ENCODE data around the gene CHAMP1. TPM values are rescaled to one million over a fixed set of nuclear protein-coding genes. Genes with fewer than 3 reads are reported as not detected.

The CHAMP1 gene
- total RNA-seq, 1 experiment from 2014 or later, result 35.2 TPM

- H3K9ac ChIP-seq (ENCODE audit: low read length), result no peak overlapping the region
Observed at GRCh38 chr13:114285166-114285808, 29.0 kb upstream of the CHAMP1 start.

GRCh38 chr13:114286808-114287207, 27.5 kb upstream of the CHAMP1 start:
- no peak overlapping the region for H3K4me3 ChIP-seq (ENCODE audit: low read length)
- H3K9me3 ChIP-seq (ENCODE audit: low read length), result no peaks in the 10 kb centered on the region
- peaks cover 24% of the 10 kb centered on the region; the same call in 1 of the 2 replicates for H3K36me3 ChIP-seq (ENCODE audit: insufficient read depth, low read length)
- H3K4me1 ChIP-seq (ENCODE audit: low read length), result peaks cover 6% of the 10 kb centered on the region
- DNase-seq, result no peak
- H3K4me2 ChIP-seq (ENCODE audit: low read depth, low read length, poor library complexity, severe bottlenecking), result no peak overlapping the region
- H3K79me2 ChIP-seq (ENCODE audit: low read length), result peaks cover 49% of the 10 kb centered on the region
- H3K27ac ChIP-seq (ENCODE audit: low read length), result no peak overlapping the region
- no peaks in the 10 kb centered on the region for H3K27me3 ChIP-seq (ENCODE audit: low read length)
- H3K9me2 ChIP-seq (replicated peaks; ENCODE audit: insufficient read depth, low read length), result no peaks in the 10 kb centered on the region
- H4K20me1 ChIP-seq (ENCODE audit: insufficient read depth, low read depth, low read length), result no peaks in the 10 kb centered on the region; the same call in 1 of the 2 replicates
- no peak overlapping the region for H3K9ac ChIP-seq (ENCODE audit: low read length)
- H2AFZ ChIP-seq (ENCODE audit: low read length), result no peak overlapping the region

More at GRCh38 chr13:114285166-114285808, 29.0 kb upstream of the CHAMP1 start:
- Histone ChIP-seq H3K9me3 (ENCODE audit: low read length) (no peaks in the 10 kb centered on the region), H4K20me1 (ENCODE audit: insufficient read depth, low read depth, low read length) (no peaks in the 10 kb centered on the region; the same call in 1 of the 2 replicates), H2AFZ (ENCODE audit: low read length) (no peak overlapping the region), H3K27me3 (ENCODE audit: low read length) (no peaks in the 10 kb centered on the region), H3K4me1 (ENCODE audit: low read length) (peaks cover 13% of the 10 kb centered on the region), H3K36me3 (ENCODE audit: insufficient read depth, low read length) (peaks cover 24% of the 10 kb centered on the region; the same call in 1 of the 2 replicates), H3K9me2 (replicated peaks; ENCODE audit: insufficient read depth, low read length) (no peaks in the 10 kb centered on the region), H3K4me3 (ENCODE audit: low read length) (no peak overlapping the region), H3K4me2 (ENCODE audit: low read depth, low read length, poor library complexity, severe bottlenecking) (no peak overlapping the region), H3K27ac (ENCODE audit: low read length) (no peak overlapping the region), H3K79me2 (ENCODE audit: low read length) (peaks cover 49% of the 10 kb centered on the region)
- DNase-seq, result no peak

- Histone ChIP-seq H3K9me2 (replicated peaks; ENCODE audit: insufficient read depth, low read length) (no peaks in the 10 kb centered on the region), H3K9me3 (ENCODE audit: low read length) (no peaks in the 10 kb centered on the region), H3K27me3 (ENCODE audit: low read length) (no peaks in the 10 kb centered on the region), H3K4me2 (ENCODE audit: low read depth, low read length, poor library complexity, severe bottlenecking) (no peak overlapping the region), H3K27ac (ENCODE audit: low read length) (no peak overlapping the region), H3K79me2 (ENCODE audit: low read length) (peaks cover 44% of the 10 kb centered on the region), H2AFZ (ENCODE audit: low read length) (no peak overlapping the region), H3K36me3 (ENCODE audit: insufficient read depth, low read length) (peaks cover 28% of the 10 kb centered on the region; the same call in 1 of the 2 replicates), H3K4me1 (ENCODE audit: low read length) (no peaks in the 10 kb centered on the region), H4K20me1 (ENCODE audit: insufficient read depth, low read depth, low read length) (no peaks in the 10 kb centered on the region; the same call in 1 of the 2 replicates), H3K9ac (ENCODE audit: low read length) (no peak overlapping the region), H3K4me3 (ENCODE audit: low read length) (no peak overlapping the region)
- no peak for DNase-seq
Observed at GRCh38 chr13:114288157-114288591, 26.1 kb upstream of the CHAMP1 start.

- no peak overlapping the region for H3K9ac ChIP-seq (ENCODE audit: low read length)
Observed at GRCh38 chr13:114296448-114296847, 17.9 kb upstream of the CHAMP1 start.

GRCh38 chr13:114296902-114297301, 17.4 kb upstream of the CHAMP1 start:
- Histone ChIP-seq H3K27ac (ENCODE audit: low read length) (no peak overlapping the region), H3K9me2 (replicated peaks; ENCODE audit: insufficient read depth, low read length) (no peaks in the 10 kb centered on the region), H3K4me3 (ENCODE audit: low read length) (no peak overlapping the region), H3K36me3 (ENCODE audit: insufficient read depth, low read length) (peaks cover 20% of the 10 kb centered on the region; the same call in 1 of the 2 replicates), H3K4me1 (ENCODE audit: low read length) (no peaks in the 10 kb centered on the region), H3K27me3 (ENCODE audit: low read length) (no peaks in the 10 kb centered on the region), H3K9ac (ENCODE audit: low read length) (no peak overlapping the region), H3K9me3 (ENCODE audit: low read length) (no peaks in the 10 kb centered on the region), H2AFZ (ENCODE audit: low read length) (no peak overlapping the region), H3K4me2 (ENCODE audit: low read depth, low read length, poor library complexity, severe bottlenecking) (no peak overlapping the region), H3K79me2 (ENCODE audit: low read length) (peaks cover 19% of the 10 kb centered on the region; the same call in 1 of the 2 replicates), H4K20me1 (ENCODE audit: insufficient read depth, low read depth, low read length) (no peaks in the 10 kb centered on the region)
- no peak for DNase-seq

More at GRCh38 chr13:114296448-114296847, 17.9 kb upstream of the CHAMP1 start:
- H3K4me2 ChIP-seq (ENCODE audit: low read depth, low read length, poor library complexity, severe bottlenecking), result no peak overlapping the region
- DNase-seq, result no peak
- H3K9me3 ChIP-seq (ENCODE audit: low read length), result no peaks in the 10 kb centered on the region
- peaks cover 19% of the 10 kb centered on the region; the same call in 1 of the 2 replicates for H3K79me2 ChIP-seq (ENCODE audit: low read length)
- peaks cover 20% of the 10 kb centered on the region; the same call in 1 of the 2 replicates for H3K36me3 ChIP-seq (ENCODE audit: insufficient read depth, low read length)
- no peaks in the 10 kb centered on the region for H3K4me1 ChIP-seq (ENCODE audit: low read length)
- no peak overlapping the region for H3K27ac ChIP-seq (ENCODE audit: low read length)
- H3K27me3 ChIP-seq (ENCODE audit: low read length), result no peaks in the 10 kb centered on the region
- no peaks in the 10 kb centered on the region for H4K20me1 ChIP-seq (ENCODE audit: insufficient read depth, low read depth, low read length)
- H3K4me3 ChIP-seq (ENCODE audit: low read length), result no peak overlapping the region
- H3K9me2 ChIP-seq (replicated peaks; ENCODE audit: insufficient read depth, low read length), result no peaks in the 10 kb centered on the region
- H2AFZ ChIP-seq (ENCODE audit: low read length), result no peak overlapping the region

GRCh38 chr13:114298866-114299265, 15.4 kb upstream of the CHAMP1 start:
- no peak overlapping the region for H3K4me2 ChIP-seq (ENCODE audit: low read depth, low read length, poor library complexity, severe bottlenecking)
- DNase-seq, result no peak
- H3K27me3 ChIP-seq (ENCODE audit: low read length), result no peaks in the 10 kb centered on the region
- no peaks in the 10 kb centered on the region for H3K9me2 ChIP-seq (replicated peaks; ENCODE audit: insufficient read depth, low read length)
- no peaks in the 10 kb centered on the region for H4K20me1 ChIP-seq (ENCODE audit: insufficient read depth, low read depth, low read length)
- H3K9ac ChIP-seq (ENCODE audit: low read length), result no peak overlapping the region
- no peak overlapping the region for H3K27ac ChIP-seq (ENCODE audit: low read length)
- H3K79me2 ChIP-seq (ENCODE audit: low read length), result peaks cover 10% of the 10 kb centered on the region; the same call in 1 of the 2 replicates
- peaks cover 16% of the 10 kb centered on the region; the same call in 1 of the 2 replicates for H3K36me3 ChIP-seq (ENCODE audit: insufficient read depth, low read length)
- no peak overlapping the region for H3K4me3 ChIP-seq (ENCODE audit: low read length)
- H3K4me1 ChIP-seq (ENCODE audit: low read length), result no peaks in the 10 kb centered on the region
- no peak overlapping the region for H2AFZ ChIP-seq (ENCODE audit: low read length)
- H3K9me3 ChIP-seq (ENCODE audit: low read length), result no peaks in the 10 kb centered on the region

- Histone ChIP-seq H3K27me3 (ENCODE audit: low read length) (no peaks in the 10 kb centered on the region), H3K9me2 (replicated peaks; ENCODE audit: insufficient read depth, low read length) (no peaks in the 10 kb centered on the region), H4K20me1 (ENCODE audit: insufficient read depth, low read depth, low read length) (no peaks in the 10 kb centered on the region), H3K4me1 (ENCODE audit: low read length) (no peaks in the 10 kb centered on the region), H3K79me2 (ENCODE audit: low read length) (peaks cover 7% of the 10 kb centered on the region; the same call in 1 of the 2 replicates), H3K9ac (ENCODE audit: low read length) (no peak overlapping the region), H2AFZ (ENCODE audit: low read length) (no peak overlapping the region), H3K27ac (ENCODE audit: low read length) (no peak overlapping the region), H3K9me3 (ENCODE audit: low read length) (no peaks in the 10 kb centered on the region), H3K4me2 (ENCODE audit: low read depth, low read length, poor library complexity, severe bottlenecking) (no peak overlapping the region), H3K4me3 (ENCODE audit: low read length) (no peak overlapping the region), H3K36me3 (ENCODE audit: insufficient read depth, low read length) (peaks cover 14% of the 10 kb centered on the region; the same call in 1 of the 2 replicates)
- DNase-seq, result no peak
Observed at GRCh38 chr13:114299604-114300305, 14.5 kb upstream of the CHAMP1 start.

- Histone ChIP-seq H3K4me2 (ENCODE audit: low read depth, low read length, poor library complexity, severe bottlenecking) (no peak overlapping the region), H4K20me1 (ENCODE audit: insufficient read depth, low read depth, low read length) (no peaks in the 10 kb centered on the region), H3K4me1 (ENCODE audit: low read length) (no peaks in the 10 kb centered on the region), H3K9me2 (replicated peaks; ENCODE audit: insufficient read depth, low read length) (no peaks in the 10 kb centered on the region), H3K27me3 (ENCODE audit: low read length) (no peaks in the 10 kb centered on the region), H3K9me3 (ENCODE audit: low read length) (no peaks in the 10 kb centered on the region), H3K4me3 (ENCODE audit: low read length) (no peak overlapping the region), H3K9ac (ENCODE audit: low read length) (no peak overlapping the region), H2AFZ (ENCODE audit: low read length) (no peak overlapping the region), H3K36me3 (ENCODE audit: insufficient read depth, low read length) (peaks cover 17% of the 10 kb centered on the region), H3K27ac (ENCODE audit: low read length) (no peak overlapping the region), H3K79me2 (ENCODE audit: low read length) (no peaks in the 10 kb centered on the region)
- DNase-seq, result no peak
Observed at GRCh38 chr13:114303700-114304327, 10.5 kb upstream of the CHAMP1 start.
